HCT116 (cell line): ENCODE data around the gene ANKRD7. TPM values are rescaled to one million over a fixed set of nuclear protein-coding genes. Genes with fewer than 3 reads are reported as not detected.

Source experiments
- ATAC-seq: fragments of 200-7000 bp; cut with Tn5 transposase; 2 replicates; pipeline ENCODE4 v1.9.1; 2020; ENCODE audit warnings: mild to moderate bottlenecking, moderate library complexity
- BruUV-seq: library from RNA; stranded (reverse); fragments of 400-500 nt; replicated peaks from 2 replicates; lab custom pipeline; 2021; lab: Mats Ljungman, UMichigan
- CTCF ChIA-PET: fragments of 300-600 bp; sonication (Branson Sonifier 250); formaldehyde crosslinking; loops from one replicate; lab custom pipeline; 2021; ENCODE audit warnings: antibody characterized with exemption; lab: Charles Lee
- POLR2A ChIA-PET: fragments of 300-600, 350-600 bp; sonication (Branson Sonifier 250); formaldehyde crosslinking; loops from one replicate; lab custom pipeline; 2021; ENCODE audit warnings: antibody characterized with exemption; lab: Charles Lee
- RAD21 ChIA-PET, 2 experiments: fragments of 300-600 bp; sonication (Branson Sonifier 250); formaldehyde crosslinking; loops; one replicate each; lab custom pipeline; 2023; ENCODE audit warnings: low total read pairs in 2 of 2; ENCODE audit not compliant: uncharacterized antibody in 2 of 2, unreplicated experiment in 2 of 2, low non-redundant PET in 1 of 2; lab: Charles Lee
- DNase-seq: peaks from one replicate; pipeline ENCODE4 v3.0.0-alpha.2; 2010; ENCODE audit warnings: low read depth, low spot score
- H2AFZ ChIP-seq: fragments of 200-600 bp; shearing (Covaris generic), sonication (generic); 2 replicates; pipeline ENCODE4 v1.6.1; 2017; ENCODE audit warnings: low read depth, mixed run types, mixed read lengths, antibody characterized with exemption, low read length; ENCODE audit not compliant: poor library complexity, severe bottlenecking
- H3K27ac ChIP-seq: 2 replicates; pipeline ENCODE4 v1.5.1; 2012; ENCODE audit warnings: low read depth, low read length
- H3K27me3 ChIP-seq: fragments of 200-600 bp; sonication (generic); 2 replicates; pipeline ENCODE4 v1.6.1; 2016; ENCODE audit warnings: mixed run types, low read length, mixed read lengths; ENCODE audit not compliant: insufficient read depth
- H3K36me3 ChIP-seq, 2 experiments: fragments of 200-500 bp in 1 of 2; fragments of 200-600 bp in 1 of 2; sonication (Bioruptor generic) in 1 of 2; sonication (generic) in 1 of 2; 2 replicates each; pipeline versions ENCODE4 v1.5.1 to v1.6.1; 2014 to 2016; ENCODE audit warnings: low read length in 2 of 2, inconsistent platforms in 1 of 2, mixed read lengths in 1 of 2, mixed run types in 1 of 2; ENCODE audit not compliant: insufficient read depth in 2 of 2, control insufficient read depth in 1 of 2
- H3K4me1 ChIP-seq, 2 experiments: fragments of 200-600 bp in 1 of 2; sonication (generic) in 1 of 2; 2 replicates each; pipeline versions ENCODE4 v1.5.1 to v1.6.1; 2012 to 2017; ENCODE audit warnings: low read length in 2 of 2, inconsistent platforms in 1 of 2, mild to moderate bottlenecking in 1 of 2, mixed read lengths in 1 of 2, mixed run types in 1 of 2, moderate library complexity in 1 of 2; ENCODE audit not compliant: insufficient read depth in 2 of 2, control insufficient read depth in 1 of 2
- H3K4me2 ChIP-seq: fragments of 200-600 bp; sonication (generic); 2 replicates; pipeline ENCODE4 v1.6.1; 2017; ENCODE audit warnings: mixed run types, low read length, mixed read lengths
- H3K4me3 ChIP-seq, 2 experiments: fragments of 200-600 bp in 1 of 2; sonication (generic) in 1 of 2; replicated peaks in 1 of 2; 2 replicates each; pipeline ENCODE4 v1.5.1; 2011 to 2016; ENCODE audit warnings: low read length in 2 of 2, control low read depth in 1 of 2, low read depth in 1 of 2, mild to moderate bottlenecking in 1 of 2, mixed read lengths in 1 of 2, mixed run types in 1 of 2
- H3K79me2 ChIP-seq: fragments of 200-600 bp; sonication (generic); 2 replicates; pipeline ENCODE4 v1.6.1; 2017; ENCODE audit warnings: mild to moderate bottlenecking, mixed run types, low read length, moderate library complexity, mixed read lengths; ENCODE audit not compliant: insufficient read depth
- H3K9ac ChIP-seq: fragments of 200-600 bp; sonication (generic); 2 replicates; pipeline ENCODE4 v1.6.1; 2016; ENCODE audit warnings: low read length, mixed read lengths
- H3K9me2 ChIP-seq: fragments of 200-600 bp; sonication (generic), shearing (Covaris generic); 2 replicates; pipeline ENCODE4 v1.6.1; 2017; ENCODE audit warnings: mixed run types, mild to moderate bottlenecking, moderate library complexity; ENCODE audit not compliant: insufficient read depth
- H3K9me3 ChIP-seq, 2 experiments: fragments of 200-500 bp in 1 of 2; fragments of 200-600 bp in 1 of 2; sonication (Bioruptor generic) in 1 of 2; sonication (generic) in 1 of 2; 2 replicates each; pipeline ENCODE4 v1.6.1; 2014 to 2017; ENCODE audit warnings: low read length in 2 of 2, mixed read lengths in 2 of 2, inconsistent platforms in 1 of 2, low read depth in 1 of 2, mild to moderate bottlenecking in 1 of 2, mixed run types in 1 of 2, moderate library complexity in 1 of 2; ENCODE audit not compliant: control insufficient read depth in 1 of 2, insufficient read depth in 1 of 2
- H4K20me1 ChIP-seq: fragments of 200-600 bp; sonication (generic), shearing (Covaris generic); 2 replicates; pipeline ENCODE4 v1.6.1; 2017; ENCODE audit warnings: mixed run types, mild to moderate bottlenecking, moderate library complexity; ENCODE audit not compliant: insufficient read depth
- ATF3 ChIP-seq: IDR thresholded peaks from 2 replicates; pipeline ENCODE4 v1.6.1; 2012
- CBX3 ChIP-seq: IDR thresholded peaks from 2 replicates; pipeline ENCODE4 v1.6.1; 2012; ENCODE audit warnings: low read depth
- CEBPB ChIP-seq: IDR thresholded peaks from 2 replicates; pipeline ENCODE4 v1.6.1; 2012; ENCODE audit warnings: low read depth
- CTCF ChIP-seq, 3 experiments: fragments of 200-600 bp in 1 of 3; sonication (generic) in 1 of 3; IDR thresholded peaks in 2 of 3; conservative IDR thresholded peaks in 1 of 3; 2 replicates each; pipeline ENCODE4 v1.5.1; 2012 to 2017; ENCODE audit warnings: low read depth in 2 of 3, low read length in 2 of 3, antibody characterized with exemption in 1 of 3, borderline replicate concordance in 1 of 3, control low read depth in 1 of 3, mild to moderate bottlenecking in 1 of 3, mixed read lengths in 1 of 3, mixed run types in 1 of 3, moderate library complexity in 1 of 3; ENCODE audit not compliant: insufficient read depth in 1 of 3
- EGR1 ChIP-seq: IDR thresholded peaks from 2 replicates; pipeline ENCODE4 v1.6.1; 2012; ENCODE audit warnings: low read depth
- ELF1 ChIP-seq: IDR thresholded peaks from 2 replicates; pipeline ENCODE4 v1.6.1; 2012; ENCODE audit warnings: low read depth, borderline replicate concordance
- EZH2 ChIP-seq: fragments of 200-600 bp; sonication (generic); IDR thresholded peaks from 2 replicates; pipeline ENCODE4 v1.6.1; 2017; ENCODE audit warnings: antibody characterized with exemption, mixed run types
- FOSL1 ChIP-seq: IDR thresholded peaks from 2 replicates; pipeline ENCODE4 v1.6.1; 2012; ENCODE audit warnings: low read depth
- JUND ChIP-seq: IDR thresholded peaks from 2 replicates; pipeline ENCODE4 v1.6.1; 2012
- MAX ChIP-seq: IDR thresholded peaks from 2 replicates; pipeline ENCODE4 v1.6.1; 2012
- POLR2A ChIP-seq: IDR thresholded peaks from 2 replicates; pipeline ENCODE4 v1.7.0; 2011; ENCODE audit warnings: borderline replicate concordance; ENCODE audit not compliant: insufficient read depth, insufficient read length; ENCODE audit errors: extremely low read depth
- RAD21 ChIP-seq: IDR thresholded peaks from 2 replicates; pipeline ENCODE4 v1.6.1; 2012; ENCODE audit warnings: low read depth, mild to moderate bottlenecking
- REST ChIP-seq: IDR thresholded peaks from 2 replicates; pipeline ENCODE4 v1.6.1; 2012; ENCODE audit warnings: low read depth
- SIN3A ChIP-seq: IDR thresholded peaks from 2 replicates; pipeline ENCODE4 v1.6.1; 2012; ENCODE audit warnings: low read depth
- TCF7L2 ChIP-seq: IDR thresholded peaks from 2 replicates; pipeline ENCODE4 v1.7.0; 2011; ENCODE audit warnings: borderline replicate concordance, inconsistent platforms; ENCODE audit not compliant: insufficient read depth, insufficient read length; ENCODE audit errors: extremely low read depth
- YY1 ChIP-seq: IDR thresholded peaks from 2 replicates; pipeline ENCODE4 v1.6.1; 2011; ENCODE audit warnings: low read length, low read depth, moderate library complexity, mild to moderate bottlenecking; ENCODE audit not compliant: insufficient replicate concordance; ENCODE audit errors: extremely low read depth
- ZBTB33 ChIP-seq: IDR thresholded peaks from 2 replicates; pipeline ENCODE4 v1.6.1; 2011; ENCODE audit warnings: mild to moderate bottlenecking, low read length, moderate library complexity; ENCODE audit not compliant: insufficient replicate concordance; ENCODE audit errors: extremely low read depth
- ZNF274 ChIP-seq: fragments of 200-500 bp; sonication (Bioruptor generic); IDR thresholded peaks from 2 replicates; pipeline ENCODE4 v1.6.1; 2014; ENCODE audit warnings: mild to moderate bottlenecking, low read depth, low read length, inconsistent platforms
- intact Hi-C: fragments of 100-400 bp; cut with micrococcal nuclease; formaldehyde crosslinking; loops from 2 replicates; pipeline ENCODE4 v1.10.0; 2022
- total RNA-seq: library from RNA; stranded (reverse); gene quantifications from one replicate; pipeline ENCODE4 v1.2.1, GENCODE V29; 2021; ENCODE audit not compliant: unreplicated experiment

The ANKRD7 gene
- total RNA-seq, 1 experiment from 2014 or later: not detected

GRCh38 chr7:118243695-118244094 lies 19.2 kb downstream of the ANKRD7 start:
- no peaks in the 10 kb centered on the region for H3K36me3 ChIP-seq
- no peak overlapping the region for H2AFZ ChIP-seq
- POLR2A ChIA-PET: no interaction called here
- no peaks in the 10 kb centered on the region for H3K79me2 ChIP-seq
- H3K9me2 ChIP-seq: no peaks in the 10 kb centered on the region
- BruUV-seq: no TSS peak
- no peak for ATAC-seq
- no peak overlapping the region for H3K4me2 ChIP-seq
- H3K27me3 ChIP-seq: no peaks in the 10 kb centered on the region
- no peaks in the 10 kb centered on the region for H3K4me1 ChIP-seq
- CTCF ChIA-PET: no interaction called here
- intact Hi-C loops: no loop called here
- no peaks in the 10 kb centered on the region for H3K9me3 ChIP-seq
- TF ChIP-seq POLR2A (no peak), TCF7L2 (no peak), CEBPB (no peak), JUND (no peak), RAD21 (no peak), MAX (no peak), EGR1 (no peak), YY1 (no peak), REST (no peak), EZH2 (no peak), FOSL1 (no peak), ATF3 (no peak), ELF1 (no peak), SIN3A (no peak), CBX3 (no peak), ZNF274 (no peak), CTCF (IDR thresholded peaks at IDR 0.05 in 2 of 3, conservative IDR thresholded peaks at IDR 0.05 in 1 of 3; ENCODE audit: borderline replicate concordance in 1 of 3, insufficient read depth in 1 of 3, low read depth in 2 of 3, low read length in 2 of 3) (no peak), ZBTB33 (no peak)
- no peak for DNase-seq
- H3K9ac ChIP-seq: no peak overlapping the region
- no peaks in the 10 kb centered on the region for H4K20me1 ChIP-seq
- H3K27ac ChIP-seq: no peak overlapping the region
- RAD21 ChIA-PET: no interaction called here
- H3K4me3 ChIP-seq: no peak overlapping the region
